ENCODE results near the gene STMN3.

STMN3 gene

GRCh38 chr20:63691711-63692435 is 38.6 kb upstream of the STMN3 start:
- DNase-seq: no peak

- DNase-seq: no peak
Observed at GRCh38 chr20:63690898-63691710, 37.9 kb upstream of the STMN3 start.

GRCh38 chr20:63690003-63690897 is 37.0 kb upstream of the STMN3 start:
- DNase-seq: no peak

GRCh38 chr20:63689046-63690002 is 36.1 kb upstream of the STMN3 start:
- DNase-seq: no peak

- no peak for DNase-seq
Observed at GRCh38 chr20:63688228-63689045, 35.2 kb upstream of the STMN3 start.

GRCh38 chr20:63687419-63688178 is 34.4 kb upstream of the STMN3 start:
- DNase-seq: no peak

GRCh38 chr20:63686492-63687321 is 33.5 kb upstream of the STMN3 start:
- peak; percentile 16 for DNase-seq

GRCh38 chr20:63686094-63686491 is 32.9 kb upstream of the STMN3 start:
- no peak for DNase-seq

GRCh38 chr20:63685269-63686026 is 32.2 kb upstream of the STMN3 start:
- DNase-seq: no peak

- no peak for DNase-seq
Observed at GRCh38 chr20:63682384-63683139, 29.3 kb upstream of the STMN3 start.

GRCh38 chr20:63681609-63682142 is 28.5 kb upstream of the STMN3 start:
- peak; percentile 11 for DNase-seq

GRCh38 chr20:63680857-63681608 is 27.8 kb upstream of the STMN3 start:
- no peak for DNase-seq

- DNase-seq: no peak
Observed at GRCh38 chr20:63680427-63680826, 27.2 kb upstream of the STMN3 start.

- DNase-seq: no peak
Observed at GRCh38 chr20:63679799-63680305, 26.6 kb upstream of the STMN3 start.

- DNase-seq: no peak
Observed at GRCh38 chr20:63678667-63679465, 25.6 kb upstream of the STMN3 start.

GRCh38 chr20:63678071-63678470 is 24.8 kb upstream of the STMN3 start:
- DNase-seq: no peak

All from GDM1 (cell line).